Measurements from ENCODE around the gene C10orf95.
"Not testable (repeated sequence)": the region's sequence is repeated elsewhere in the genome, so short reads cannot be mapped to it uniquely, and the experiment has no call there.

C10orf95 gene

DNA sequence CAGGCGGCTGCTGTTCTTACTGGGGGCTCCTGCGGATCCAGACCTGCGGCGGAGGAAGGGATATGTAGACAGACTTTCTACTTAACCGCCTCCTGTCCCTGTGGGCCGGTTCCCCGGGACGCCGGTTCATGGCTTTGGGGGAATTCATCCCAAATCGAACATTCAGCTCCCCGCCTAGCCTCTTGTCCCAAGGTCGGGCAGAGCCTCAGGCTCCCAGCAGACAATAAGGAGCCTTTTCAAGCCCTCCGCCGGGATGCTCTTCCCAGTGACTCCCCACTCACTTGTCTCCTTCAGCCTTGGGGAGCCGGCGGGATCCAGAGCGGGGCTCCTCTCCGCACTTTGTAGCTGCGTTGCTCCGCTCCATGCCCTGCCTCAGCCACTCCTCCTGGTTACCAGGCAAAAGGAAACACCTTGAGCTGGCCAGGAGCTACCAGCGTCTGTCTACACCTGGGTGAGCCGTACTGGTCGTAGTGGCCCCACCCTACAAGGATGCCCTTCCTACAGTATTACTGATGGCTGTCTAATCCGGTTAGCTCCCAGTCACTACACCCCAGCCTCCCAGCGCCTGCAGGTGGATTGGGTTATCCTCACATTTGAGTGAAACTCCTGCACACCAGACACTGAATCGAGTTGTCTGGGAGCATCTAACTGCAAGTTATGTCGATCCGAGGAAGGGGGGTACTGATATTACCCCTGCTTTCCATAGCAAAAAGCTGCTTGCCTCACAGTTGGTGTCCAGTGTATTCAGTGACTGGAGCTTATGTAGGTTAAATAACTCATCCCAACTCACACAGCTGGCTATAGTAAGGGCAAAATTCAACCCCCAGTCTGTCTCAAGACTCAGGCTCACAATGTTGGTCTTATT lies at the start of gene C10orf95:
C10orf95 (minus strand) TSS at position 439 of the 865 bp plus-strand sequence. CDS start 450 bp downstream, outside the sequence.
- no peak for DNase-seq (ENCODE audit: low read depth in 3 of 3)

- DNase-seq (ENCODE audit: low read depth in 3 of 3), result not testable (repeated sequence)
Observed at GRCh38 chr10:102500686-102501085, 49.3 kb upstream of the C10orf95 start.

- DNase-seq (ENCODE audit: low read depth in 3 of 3), result no peak
Observed at GRCh38 chr10:102499356-102499755, 48.0 kb upstream of the C10orf95 start.

GRCh38 chr10:102497545-102497944 lies 46.2 kb upstream of the C10orf95 start:
- DNase-seq (ENCODE audit: low read depth in 3 of 3), result no peak

DNA sequence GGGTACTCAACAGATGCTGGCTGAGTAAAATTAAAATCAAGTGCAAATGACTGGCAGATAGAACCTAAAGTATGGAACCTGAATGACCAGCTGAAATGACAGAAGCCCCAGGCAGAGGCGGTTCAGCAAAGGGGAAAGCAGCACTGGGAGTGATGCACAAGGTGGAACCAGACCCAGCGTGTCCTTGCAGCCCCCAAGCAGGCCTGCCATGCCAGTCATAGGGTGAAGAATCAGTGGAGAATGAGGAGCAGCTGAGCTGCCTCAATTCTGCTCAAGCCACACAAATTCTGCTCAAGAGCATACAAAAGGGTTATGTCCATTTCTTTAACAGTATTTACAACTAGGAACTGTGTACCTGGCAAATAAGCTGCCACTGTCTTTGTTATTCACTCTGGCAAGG lies 42.4 kb upstream of the C10orf95 start:
- no peak for DNase-seq (ENCODE audit: low read depth in 3 of 3)

DNA sequence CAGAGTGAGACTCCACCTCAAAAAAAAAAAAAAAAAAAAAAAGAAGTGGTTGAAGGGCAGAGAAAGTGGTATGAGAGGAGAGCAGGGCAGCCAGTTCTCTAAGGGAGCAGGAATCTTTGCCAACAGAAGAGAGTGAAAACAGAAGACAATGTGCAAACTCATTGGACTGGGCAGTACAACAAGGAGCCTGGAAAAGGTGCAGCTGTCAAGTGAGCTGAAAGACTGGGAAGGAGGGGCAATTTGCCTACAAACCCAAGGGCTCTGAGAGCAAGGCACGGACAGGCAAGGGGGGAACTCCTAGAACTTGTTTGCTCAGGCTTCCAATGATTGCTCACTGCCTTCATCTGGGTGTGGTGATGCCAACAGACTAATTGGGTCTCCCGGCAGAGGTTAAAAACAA lies 41.6 kb upstream of the C10orf95 start:
- DNase-seq (ENCODE audit: low read depth in 3 of 3), result no peak

DNA sequence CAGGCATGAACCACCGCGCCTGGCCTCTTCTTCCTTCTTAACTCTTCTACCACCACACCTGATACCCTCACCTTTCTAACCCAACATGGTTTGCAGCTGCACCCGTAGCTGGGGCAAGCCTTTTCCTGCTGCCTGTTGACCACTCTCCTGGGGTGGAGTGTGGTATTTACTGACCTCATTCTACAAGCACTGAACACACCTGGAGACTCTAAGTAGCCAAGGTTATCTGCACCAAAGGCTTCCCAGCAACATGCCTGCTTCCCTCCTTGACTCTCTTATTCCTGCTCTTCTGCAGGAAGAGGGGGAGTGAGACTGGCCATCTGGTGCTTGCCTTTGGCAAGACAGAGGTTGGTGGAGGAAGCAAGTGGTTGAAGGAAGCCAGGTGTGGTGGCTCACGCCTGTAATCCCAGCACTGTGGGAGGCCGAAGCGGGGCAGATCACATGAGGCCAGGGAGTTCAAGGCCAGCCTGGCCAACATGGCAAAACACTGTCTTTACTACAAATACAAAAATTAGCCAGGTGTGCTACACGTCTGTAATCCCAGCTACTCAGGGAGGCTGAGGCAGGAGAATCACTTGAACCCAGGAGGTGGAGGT lies 41.1 kb upstream of the C10orf95 start:
- no peak for DNase-seq (ENCODE audit: low read depth in 3 of 3)

GRCh38 chr10:102491136-102491535 lies 39.8 kb upstream of the C10orf95 start:
- no peak for DNase-seq (ENCODE audit: low read depth in 3 of 3)

DNA sequence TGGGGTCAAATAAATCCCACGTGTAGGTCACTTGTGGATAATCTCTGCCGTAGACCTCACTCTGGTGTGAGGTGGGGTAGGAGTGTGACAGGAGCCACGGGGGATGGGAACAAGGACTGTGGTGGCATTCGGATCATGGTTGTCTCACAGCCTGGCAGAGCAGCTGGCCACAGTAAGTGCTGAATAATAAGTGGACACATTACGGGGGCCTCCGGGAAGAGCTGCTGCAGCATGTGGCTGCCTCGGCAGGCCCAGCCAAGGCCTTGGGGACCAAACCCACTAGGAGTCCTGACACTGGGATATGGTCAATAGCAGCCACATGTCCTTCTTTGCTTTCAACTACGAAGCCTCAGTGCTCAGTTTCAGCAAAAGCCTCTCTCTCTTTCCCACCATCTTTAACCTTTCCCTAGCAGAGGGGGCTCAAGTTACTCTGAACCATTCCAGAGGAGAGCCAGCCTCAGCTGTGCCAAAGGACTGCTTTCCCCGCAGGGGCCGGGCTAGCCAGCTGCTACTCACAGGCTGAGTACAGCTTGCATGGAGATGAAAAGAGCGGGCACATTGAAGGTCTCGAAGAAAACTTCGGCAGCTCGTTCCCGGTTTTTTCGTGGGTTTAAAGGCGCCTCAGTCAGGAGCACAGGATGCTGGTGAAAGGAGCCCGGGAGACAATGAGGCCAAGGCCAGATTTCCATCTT lies 33.9 kb upstream of the C10orf95 start:
- DNase-seq (ENCODE audit: low read depth in 3 of 3), result no peak

GRCh38 chr10:102484021-102484420 lies 32.7 kb upstream of the C10orf95 start:
- no peak for DNase-seq (ENCODE audit: low read depth in 3 of 3)

- DNase-seq (ENCODE audit: low read depth in 3 of 3), result no peak
Observed at GRCh38 chr10:102480396-102480795, 29.1 kb upstream of the C10orf95 start.

DNA sequence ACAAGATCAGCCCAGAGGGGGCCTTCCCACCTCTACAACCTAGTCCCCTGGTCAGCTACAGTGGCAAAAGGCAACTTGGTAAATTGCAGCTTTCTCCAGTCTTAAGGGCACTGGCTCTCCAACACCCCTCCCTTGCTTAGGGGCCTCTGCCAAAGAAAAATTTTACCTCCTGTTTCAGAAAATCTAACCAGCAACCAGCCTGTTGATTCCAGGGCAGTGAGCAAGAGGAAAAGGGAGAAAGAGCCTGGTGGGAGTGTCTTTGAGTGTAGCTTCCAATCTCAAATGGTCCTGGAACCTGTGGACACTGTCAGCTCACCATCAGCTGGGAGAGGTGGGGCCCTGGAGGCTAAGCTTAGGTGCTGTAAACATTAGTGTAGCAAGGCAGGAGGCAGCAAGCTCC lies 28.3 kb upstream of the C10orf95 start:
- DNase-seq (ENCODE audit: low read depth in 3 of 3), result no peak

- DNase-seq (ENCODE audit: low read depth in 3 of 3), result no peak
Observed at GRCh38 chr10:102476466-102477141, 25.3 kb upstream of the C10orf95 start.

DNA sequence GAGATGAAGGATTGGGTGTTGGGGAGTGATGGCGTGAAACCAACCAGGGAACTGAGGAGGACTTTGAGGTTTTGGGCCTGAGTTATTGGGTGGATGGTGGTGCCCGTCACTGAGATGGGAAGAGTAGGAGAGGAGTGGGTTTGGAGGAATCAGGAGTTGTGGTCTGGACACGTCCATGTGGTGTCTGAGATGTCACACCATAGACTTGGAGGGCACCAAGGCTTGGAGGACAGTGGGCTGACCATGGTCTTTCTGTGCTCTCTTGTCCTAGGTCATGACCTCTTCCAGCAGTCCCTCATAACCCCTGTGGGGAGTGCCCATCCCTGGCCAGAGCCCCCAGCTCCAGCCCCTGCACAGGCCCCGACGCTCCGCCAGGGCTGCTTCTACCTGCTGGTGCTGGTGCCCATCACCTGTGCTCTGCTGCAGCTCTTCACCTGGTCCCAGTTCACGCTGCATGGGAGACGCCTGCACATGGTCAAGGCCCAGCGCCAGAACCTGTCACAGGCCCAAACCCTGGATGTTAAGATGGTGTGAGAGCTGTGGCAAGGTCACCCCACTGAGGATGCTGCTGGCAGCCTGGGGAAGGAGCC lies 24.2 kb upstream of the C10orf95 start:
- DNase-seq (ENCODE audit: low read depth in 3 of 3), result no peak

- no peak for DNase-seq (ENCODE audit: low read depth in 3 of 3)
Observed at GRCh38 chr10:102473445-102474331, 22.3 kb upstream of the C10orf95 start.

DNA sequence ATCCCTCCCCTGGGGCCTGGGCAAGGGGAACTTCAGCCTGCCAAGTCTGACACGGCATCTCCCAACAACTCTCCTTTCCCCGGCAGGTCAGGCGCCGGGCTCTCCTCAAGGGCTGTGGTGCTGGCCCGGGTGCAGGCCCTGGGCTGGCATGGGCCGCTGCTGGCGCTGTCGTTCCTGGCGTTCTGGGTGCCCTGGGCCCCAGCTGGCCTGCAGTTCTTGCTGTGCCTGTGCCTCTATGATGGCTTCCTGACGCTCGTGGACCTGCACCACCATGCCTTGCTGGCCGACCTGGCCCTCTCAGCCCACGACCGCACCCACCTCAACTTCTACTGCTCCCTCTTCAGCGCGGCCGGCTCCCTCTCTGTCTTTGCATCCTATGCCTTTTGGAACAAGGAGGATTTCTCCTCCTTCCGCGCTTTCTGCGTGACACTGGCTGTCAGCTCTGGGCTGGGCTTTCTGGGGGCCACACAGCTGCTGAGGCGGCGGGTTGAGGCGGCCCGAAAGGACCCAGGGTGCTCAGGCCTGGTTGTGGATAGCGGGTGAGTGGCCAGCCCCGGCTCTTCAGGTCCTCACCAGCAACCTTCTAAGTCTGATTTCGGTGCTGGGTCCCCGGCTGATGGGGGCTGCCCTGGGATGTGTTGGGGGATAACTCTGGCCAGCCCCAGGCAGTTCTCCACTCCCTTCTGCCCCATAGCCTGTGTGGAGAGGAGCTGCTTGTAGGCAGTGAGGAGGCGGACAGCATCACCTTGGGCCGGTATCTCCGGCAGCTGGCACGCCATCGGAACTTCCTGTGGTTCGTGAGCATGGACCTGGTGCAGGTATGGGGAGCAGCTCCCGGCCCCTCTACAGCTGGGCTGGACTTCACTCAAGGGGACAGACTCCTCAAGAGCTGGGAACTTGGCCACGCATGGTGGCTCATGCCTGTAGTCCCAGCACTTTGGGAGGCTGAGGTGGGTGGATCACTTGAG lies 19.5 kb upstream of the C10orf95 start:
- DNase-seq (ENCODE audit: low read depth in 3 of 3), result no peak

GRCh38 chr10:102468683-102469082 lies 17.3 kb upstream of the C10orf95 start:
- DNase-seq (ENCODE audit: low read depth in 3 of 3), result no peak

- no peak for DNase-seq (ENCODE audit: low read depth in 3 of 3)
Observed at GRCh38 chr10:102467971-102468438, 16.7 kb upstream of the C10orf95 start.

DNA sequence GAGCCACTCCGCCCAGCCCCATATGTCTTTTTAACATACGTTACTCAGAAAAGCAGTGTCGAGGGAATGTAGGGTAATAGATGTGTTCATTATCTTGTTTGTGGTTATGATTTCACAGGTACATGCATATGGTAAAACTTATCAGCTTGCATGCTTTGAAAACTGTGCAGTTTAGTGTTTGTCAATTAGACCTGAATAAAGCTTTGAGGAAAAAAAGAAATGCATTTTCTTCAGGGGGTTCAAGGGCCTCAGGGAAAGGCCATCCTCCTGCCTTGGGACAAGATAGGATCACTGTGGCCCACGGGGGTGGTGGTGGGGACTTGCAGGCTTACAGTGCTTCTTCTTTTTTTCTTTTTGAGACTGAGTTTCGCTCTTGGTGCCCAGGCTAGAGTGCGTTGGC lies 16.0 kb upstream of the C10orf95 start:
- no peak for DNase-seq (ENCODE audit: low read depth in 3 of 3)

Data from stimulated activated CD4-positive, alpha-beta T cell treated with anti-CD3 and anti-CD28 coated beads, TNF-alpha, amount 100 ng/mL, for 48 hours (primary cell).